WTC11 (cell line): ENCODE measurements around the gene C12orf75. TPM values are rescaled to one million over a fixed set of nuclear protein-coding genes. Genes with fewer than 3 reads are reported as not detected.

Source experiments
- ATAC-seq: fragments of 200-7000 bp; cut with Tn5 transposase; 2 replicates; pipeline ENCODE4 v1.10.0; 2021; ENCODE audit warnings: mild to moderate bottlenecking, moderate library complexity
- CTCF ChIA-PET: fragments of 300-600 bp; sonication (Branson Sonifier 250); formaldehyde crosslinking; loops from one replicate; lab custom pipeline; 2021; ENCODE audit warnings: antibody characterized with exemption; lab: Charles Lee
- POLR2A ChIA-PET: fragments of 350-600 bp; sonication (Branson Sonifier 250); formaldehyde crosslinking; loops from one replicate; lab custom pipeline; 2021; ENCODE audit warnings: antibody characterized with exemption; lab: Charles Lee
- DNase-seq: peaks from one replicate; pipeline ENCODE4 v3.0.0; 2021; ENCODE audit warnings: low spot score
- H3K27ac Mint-ChIP-seq: 2 replicates; pipeline ENCODE4 v1.8.0; 2021; ENCODE audit warnings: mixed read lengths
- H3K27me3 Mint-ChIP-seq: 2 replicates; pipeline ENCODE4 v1.8.0; 2021; ENCODE audit warnings: low read depth, mild to moderate bottlenecking, moderate library complexity, mixed read lengths
- H3K36me3 Mint-ChIP-seq: 2 replicates; pipeline ENCODE4 v1.8.0; 2021; ENCODE audit warnings: mixed read lengths
- H3K4me1 Mint-ChIP-seq: 2 replicates; pipeline ENCODE4 v1.8.0; 2022; ENCODE audit warnings: mixed read lengths
- H3K4me3 Mint-ChIP-seq: 2 replicates; pipeline ENCODE4 v1.8.0; 2021; ENCODE audit warnings: mild to moderate bottlenecking, moderate library complexity, mixed read lengths
- H3K9me3 Mint-ChIP-seq: 2 replicates; pipeline ENCODE4 v1.8.0; 2021; ENCODE audit warnings: mixed read lengths
- ATF2 ChIP-seq: sonication (generic); formaldehyde crosslinking; IDR thresholded peaks from 2 replicates; pipeline ENCODE4 v1.8.1; 2022; ENCODE audit warnings: low read depth, missing genetic modification reagents, borderline replicate concordance
- E2F5 ChIP-seq: sonication (generic); formaldehyde crosslinking; IDR thresholded peaks from 2 replicates; pipeline ENCODE4 v1.8.1; 2022; ENCODE audit warnings: mild to moderate bottlenecking, moderate library complexity, missing genetic modification reagents
- EMX1 ChIP-seq: fragments of 250-450 bp; sonication (Bioruptor Pico); IDR thresholded peaks from 2 replicates; pipeline ENCODE4 v1.8.0; 2021; ENCODE audit warnings: mild to moderate bottlenecking
- ESRRA ChIP-seq: sonication (generic); formaldehyde crosslinking; IDR thresholded peaks from 2 replicates; pipeline ENCODE4 v1.8.1; 2022; ENCODE audit warnings: mild to moderate bottlenecking, missing genetic modification reagents, borderline replicate concordance
- ETV6 ChIP-seq: sonication (generic); formaldehyde crosslinking; IDR thresholded peaks from 2 replicates; pipeline ENCODE4 v1.8.1; 2022; ENCODE audit warnings: mild to moderate bottlenecking, missing genetic modification reagents
- FOXJ3 ChIP-seq: sonication (generic); formaldehyde crosslinking; IDR thresholded peaks from 2 replicates; pipeline ENCODE4 v1.9.0; 2021; ENCODE audit warnings: missing genetic modification reagents, mild to moderate bottlenecking, borderline replicate concordance
- FOXP4 ChIP-seq: sonication (generic); formaldehyde crosslinking; IDR thresholded peaks from 2 replicates; pipeline ENCODE4 v1.8.0; 2022; ENCODE audit warnings: mild to moderate bottlenecking, missing genetic modification reagents
- HMGA2 ChIP-seq: fragments of 250-450 bp; sonication (Bioruptor Pico); IDR thresholded peaks from 2 replicates; pipeline ENCODE4 v1.4.0; 2021; ENCODE audit warnings: mild to moderate bottlenecking, moderate library complexity
- IRF1 ChIP-seq: sonication (generic); formaldehyde crosslinking; IDR thresholded peaks from 2 replicates; pipeline ENCODE4 v1.8.0; 2023; ENCODE audit warnings: missing genetic modification reagents
- IRF2 ChIP-seq: sonication (generic); formaldehyde crosslinking; IDR thresholded peaks from 2 replicates; pipeline ENCODE4 v1.8.0; 2022; ENCODE audit warnings: low read depth, missing genetic modification reagents, borderline replicate concordance
- JUN ChIP-seq: sonication (generic); formaldehyde crosslinking; IDR thresholded peaks from 2 replicates; pipeline ENCODE4 v1.8.0; 2023; ENCODE audit warnings: mild to moderate bottlenecking, missing genetic modification reagents
- MXD4 ChIP-seq: fragments of 250-450 bp; sonication (Bioruptor Pico); IDR thresholded peaks from 2 replicates; pipeline ENCODE4 v1.8.0; 2021; ENCODE audit warnings: mild to moderate bottlenecking, moderate library complexity, borderline replicate concordance
- NFE2L1 ChIP-seq: sonication (generic); formaldehyde crosslinking; IDR thresholded peaks from 2 replicates; pipeline ENCODE4 v1.8.1; 2023; ENCODE audit warnings: missing genetic modification reagents
- NFYB ChIP-seq: sonication (generic); formaldehyde crosslinking; conservative IDR thresholded peaks from 2 replicates; pipeline ENCODE4 v1.8.0; 2022; ENCODE audit warnings: low read depth, missing genetic modification reagents
- NR2C2 ChIP-seq: sonication (generic); formaldehyde crosslinking; IDR thresholded peaks from 2 replicates; pipeline ENCODE4 v1.8.0; 2022; ENCODE audit warnings: mild to moderate bottlenecking, missing genetic modification reagents
- OVOL2 ChIP-seq: fragments of 250-450 bp; sonication (Bioruptor Pico); IDR thresholded peaks from 2 replicates; pipeline ENCODE4 v1.9.0; 2021; ENCODE audit warnings: mild to moderate bottlenecking, borderline replicate concordance
- PRDM15 ChIP-seq: sonication (generic); formaldehyde crosslinking; IDR thresholded peaks from 2 replicates; pipeline ENCODE4 v1.8.0; 2022; ENCODE audit warnings: missing genetic modification reagents
- PREB ChIP-seq: sonication (generic); formaldehyde crosslinking; IDR thresholded peaks from 2 replicates; pipeline ENCODE4 v1.8.1; 2022; ENCODE audit warnings: mild to moderate bottlenecking, missing genetic modification reagents, moderate library complexity, borderline replicate concordance
- USF1 ChIP-seq: sonication (generic); formaldehyde crosslinking; IDR thresholded peaks from 2 replicates; pipeline ENCODE4 v1.8.0; 2022; ENCODE audit warnings: mild to moderate bottlenecking, missing genetic modification reagents
- ZMAT4 ChIP-seq: fragments of 250-450 bp; sonication (Bioruptor Pico); IDR thresholded peaks from 2 replicates; pipeline ENCODE4 v1.9.0; 2021; ENCODE audit warnings: mild to moderate bottlenecking
- ZNF281 ChIP-seq: sonication (generic); formaldehyde crosslinking; IDR thresholded peaks from 2 replicates; pipeline ENCODE4 v1.8.0; 2023; ENCODE audit warnings: mild to moderate bottlenecking, missing genetic modification reagents
- total RNA-seq: library from RNA; stranded (reverse); gene quantifications from 3 replicates; pipeline ENCODE4 v1.2.3, GENCODE V29; 2021

Gene C12orf75
- total RNA-seq, 1 experiment from 2014 or later = 25.5 TPM

- TF ChIP-seq ETV6 (CRISPR knock-in tag) (no peak), E2F5 (CRISPR knock-in tag) (no peak), NR2C2 (CRISPR knock-in tag) (no peak), NFYB (no peak)
These were observed 14.8 kb upstream of the C12orf75 start (continued) for GRCh38 chr12:105315726-105316125.

GRCh38 chr12:105316931-105317852 is 13.3 kb upstream of the C12orf75 start:
- Mint-ChIP-seq H3K9me3 (peaks cover 36% of the 10 kb centered on the region), H3K4me3 (no peak overlapping the region), H3K4me1 (no peaks in the 10 kb centered on the region), H3K27me3 (peaks cover 36% of the 10 kb centered on the region), H3K27ac (no peak overlapping the region), H3K36me3 (peaks cover 34% of the 10 kb centered on the region)
- ChIA-PET POLR2A (no interaction called here), CTCF (no interaction called here)
- DNase-seq (no peak), ATAC-seq (no peak)
- TF ChIP-seq ZNF281 (CRISPR knock-in tag) (no peak), PRDM15 (CRISPR knock-in tag) (no peak), OVOL2 (no peak), ATF2 (no peak), ESRRA (no peak), JUN (no peak), USF1 (CRISPR knock-in tag) (no peak), HMGA2 (CRISPR knock-in tag) (no peak), PREB (CRISPR knock-in tag) (no peak), MXD4 (CRISPR knock-in tag) (no peak), FOXJ3 (no peak), IRF1 (CRISPR knock-in tag) (no peak), FOXP4 (CRISPR knock-in tag) (no peak), NFE2L1 (CRISPR knock-in tag) (no peak), ZMAT4 (CRISPR knock-in tag) (no peak), IRF2 (CRISPR knock-in tag) (no peak), EMX1 (no peak)
